RWPE1 (cell line): Measurements from ENCODE around the gene DUSP9.

Experiments used
- CTCF ChIA-PET: fragments of 350-600 bp; sonication (Branson Sonifier 250); formaldehyde crosslinking; extraction: SDS; loops from one replicate; lab custom pipeline; 2021; lab: Yijun Ruan, JAX
- POLR2A ChIA-PET: fragments of 400-600 bp; formaldehyde crosslinking; extraction: SDS; loops from one replicate; lab custom pipeline; 2020; ENCODE audit warnings: antibody characterized with exemption; ENCODE audit not compliant: low non-redundant PET; lab: Yijun Ruan, JAX
- DNase-seq: peaks from one replicate; pipeline ENCODE4 v3.0.0; 2012; ENCODE audit warnings: low spot score
- H3K27ac ChIP-seq: fragments of 450-650 bp; 2 replicates; pipeline ENCODE4 v1.5.1; 2017
- CTCF ChIP-seq: fragments of 450-650 bp; conservative IDR thresholded peaks from 2 replicates; pipeline ENCODE4 v1.5.1; 2017; ENCODE audit warnings: low read depth, mild to moderate bottlenecking

The DUSP9 gene

DNA sequence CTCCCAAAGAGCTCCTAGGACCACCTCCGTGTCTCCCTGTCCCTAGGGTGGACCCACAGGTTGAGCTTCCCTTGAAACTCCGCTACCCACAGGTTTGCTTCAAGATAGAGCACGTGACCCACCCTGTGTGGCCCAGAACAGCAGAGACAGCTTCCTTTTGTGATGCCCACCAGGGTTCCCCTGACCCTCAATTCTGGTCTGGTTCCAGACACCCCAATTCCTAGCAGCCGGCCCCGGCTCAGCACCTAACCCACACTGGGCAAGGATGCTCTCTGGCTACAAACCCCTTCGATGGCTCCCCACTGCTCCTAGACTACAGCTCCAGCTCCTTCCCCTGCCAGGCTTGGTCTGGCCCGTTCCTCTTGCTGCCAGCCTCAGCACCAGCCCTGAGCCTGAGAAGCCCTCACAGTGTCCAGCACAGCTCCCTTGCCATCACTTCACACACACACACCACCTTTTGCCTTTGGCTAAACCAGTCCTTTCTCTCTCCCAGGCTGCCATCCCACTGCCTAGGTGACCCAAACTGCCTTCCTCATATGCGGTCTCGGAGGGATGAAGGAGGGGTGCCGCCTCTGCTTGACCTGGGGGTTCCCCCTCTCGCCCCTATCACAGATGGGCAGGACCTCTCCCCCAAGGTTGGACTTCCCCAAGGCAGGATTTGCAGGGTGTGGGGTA is 20.4 kb downstream of the DUSP9 start:
- POLR2A ChIA-PET: no interaction called here
- no peak for DNase-seq
- H3K27ac ChIP-seq: no peak overlapping the region
- CTCF ChIA-PET: interaction anchor here (0.6 to 2.8 kb wide), 10 partner anchors 15 to 128 kb away, joined by 3 to 15 read pairs (median 4); partner anchors contain the start of gene CCNQ
- TF ChIP-seq CTCF: no peak

DNA sequence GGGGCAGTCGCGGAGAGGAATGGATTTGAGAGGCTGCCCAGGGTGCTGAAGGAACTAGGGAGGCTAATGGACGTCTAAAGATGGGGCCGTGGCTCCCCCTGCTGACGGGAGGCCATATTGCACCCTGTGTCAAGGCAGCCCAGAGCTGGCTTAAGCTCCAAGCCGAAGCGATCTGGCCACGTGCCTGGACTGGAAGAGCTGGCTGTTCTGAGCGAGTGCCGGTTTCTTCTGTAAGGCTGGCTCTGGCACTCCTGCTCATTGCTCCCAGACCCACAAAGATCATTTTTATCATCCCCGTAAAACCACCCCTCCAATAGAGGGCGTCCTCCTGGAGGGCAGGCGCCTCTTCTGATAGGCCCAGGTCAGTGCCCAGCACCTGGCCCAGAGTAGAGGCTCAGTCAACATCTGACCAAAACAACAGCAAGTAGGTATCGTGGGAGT is 21.0 kb downstream of the DUSP9 start:
- no peak overlapping the region for H3K27ac ChIP-seq
- peak; percentile 62 for DNase-seq
- CTCF ChIA-PET: interaction anchor here (0.5 to 2.8 kb wide), 13 partner anchors 15 to 129 kb away, joined by 3 to 15 read pairs (median 3); partner anchors contain the start of gene CCNQ
- POLR2A ChIA-PET: no interaction called here
- peak; percentile 62 for TF ChIP-seq CTCF

DNA sequence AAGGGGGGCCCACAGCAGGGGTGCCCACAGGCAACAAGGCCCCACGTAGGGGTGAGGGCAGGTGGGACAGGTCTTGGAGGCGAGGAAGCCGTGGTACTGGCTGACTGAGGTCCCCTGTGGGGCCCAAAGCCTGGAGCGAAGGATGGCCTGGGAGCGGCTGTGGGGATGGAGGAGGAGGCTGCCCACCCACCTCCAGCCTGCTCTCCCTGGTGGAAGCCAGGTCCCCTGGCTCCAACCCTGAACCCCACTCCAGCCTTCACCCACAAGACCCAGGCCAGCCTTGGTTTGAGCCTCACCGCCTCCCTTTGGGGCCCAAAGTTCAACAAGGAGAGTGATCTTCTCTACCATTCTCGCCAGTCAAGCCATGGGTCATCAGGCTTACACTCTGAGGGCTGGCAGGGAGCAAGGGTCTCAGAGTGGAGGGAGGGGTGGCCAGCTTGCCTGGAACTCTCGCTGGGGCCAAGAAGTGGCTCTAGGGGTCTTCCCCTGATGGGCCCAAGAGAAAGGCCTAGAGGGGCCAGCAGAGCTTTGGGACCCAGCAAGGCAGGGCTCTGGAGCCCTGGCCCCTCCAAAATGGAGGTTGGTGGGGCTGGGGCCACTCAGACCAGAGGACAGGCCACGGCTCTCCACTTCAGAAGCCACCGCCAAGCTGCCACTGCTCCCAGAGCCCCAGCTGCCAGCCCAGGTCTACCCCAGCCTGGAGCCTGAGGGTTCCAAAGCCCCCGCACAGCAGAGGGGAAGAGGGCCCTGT is 21.6 kb downstream of the DUSP9 start:
- TF ChIP-seq CTCF: no peak
- ChIA-PET CTCF (interaction anchor here (0.5 to 2.8 kb wide), 13 partner anchors 16 to 129 kb away, joined by 3 to 15 read pairs (median 4); partner anchors contain the start of gene CCNQ), POLR2A (no interaction called here)

DNA sequence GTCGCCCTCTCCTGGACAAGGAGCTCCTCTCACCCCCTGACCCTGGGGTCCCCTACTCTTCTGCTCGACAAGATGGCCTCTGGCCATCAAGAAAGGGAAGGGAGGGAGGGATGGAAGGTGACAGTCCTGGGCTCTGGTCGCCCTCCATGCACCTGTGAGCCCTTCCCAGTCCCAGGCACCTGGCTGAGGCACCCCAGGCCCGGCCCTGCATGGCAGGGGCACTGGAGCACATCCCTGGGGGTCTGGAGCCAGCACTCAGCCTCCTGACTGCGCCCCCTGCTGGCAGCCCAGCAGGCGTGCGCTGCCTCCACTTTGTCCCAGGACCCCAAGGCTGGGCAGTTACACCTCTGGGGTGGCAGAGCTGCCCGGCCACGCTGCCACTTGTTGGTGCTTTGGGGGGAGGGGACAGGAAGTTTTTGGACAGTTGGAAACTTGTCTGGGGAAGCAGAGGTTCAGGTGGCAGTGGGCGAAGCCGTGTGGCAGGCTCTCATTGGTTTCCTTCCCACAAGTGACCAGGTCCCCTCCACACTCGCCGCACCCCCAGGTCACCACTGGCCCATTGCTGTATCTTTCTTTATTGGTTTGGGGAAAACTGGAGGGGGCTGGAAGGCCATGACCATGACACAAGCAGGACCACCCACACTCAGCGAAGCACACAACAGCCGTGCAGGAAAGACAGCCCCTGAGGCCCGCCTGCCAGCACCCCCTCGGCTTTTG is 22.3 kb downstream of the DUSP9 start:
- H3K27ac ChIP-seq: no peak overlapping the region
- ChIA-PET POLR2A (no interaction called here), CTCF (interaction anchor here (0.6 to 2.8 kb wide), 6 partner anchors 17 to 130 kb away, joined by 3 to 15 read pairs (median 6); no protein-coding TSS in a partner anchor)
- DNase-seq: no peak
- peak; percentile 59 for TF ChIP-seq CTCF

More for the DNA sequence above, 21.6 kb downstream of the DUSP9 start:
- no peak overlapping the region for H3K27ac ChIP-seq
- no peak for DNase-seq

GRCh38 chrX:153669901-153670731 is 23.1 kb downstream of the DUSP9 start:
- DNase-seq: no peak

More at GRCh38 chrX:153669901-153670731, 23.1 kb downstream of the DUSP9 start:
- no peak overlapping the region for H3K27ac ChIP-seq
- TF ChIP-seq CTCF: no peak
- POLR2A ChIA-PET: no interaction called here
- CTCF ChIA-PET: interaction anchor here (0.6 to 2.0 kb wide), 4 partner anchors 16 to 277 kb away, joined by 3 to 7 read pairs (median 4); no protein-coding TSS in a partner anchor
